ENCODE data around the gene KIF16B.

- TF ChIP-seq CTCF (IDR thresholded peaks at IDR 0.05; ENCODE audit: insufficient read depth, low read depth, low read length) (no peak), EZH2 (IDR thresholded peaks at IDR 0.05; ENCODE audit: insufficient read depth, low read length) (no peak)
Measured at GRCh38 chr20:16569246-16570153, 3.7 kb downstream of the KIF16B start.

Measured in astrocyte (in vitro differentiated cells and primary cell).